Measurements from ENCODE around the gene POLR2A.

DNA sequence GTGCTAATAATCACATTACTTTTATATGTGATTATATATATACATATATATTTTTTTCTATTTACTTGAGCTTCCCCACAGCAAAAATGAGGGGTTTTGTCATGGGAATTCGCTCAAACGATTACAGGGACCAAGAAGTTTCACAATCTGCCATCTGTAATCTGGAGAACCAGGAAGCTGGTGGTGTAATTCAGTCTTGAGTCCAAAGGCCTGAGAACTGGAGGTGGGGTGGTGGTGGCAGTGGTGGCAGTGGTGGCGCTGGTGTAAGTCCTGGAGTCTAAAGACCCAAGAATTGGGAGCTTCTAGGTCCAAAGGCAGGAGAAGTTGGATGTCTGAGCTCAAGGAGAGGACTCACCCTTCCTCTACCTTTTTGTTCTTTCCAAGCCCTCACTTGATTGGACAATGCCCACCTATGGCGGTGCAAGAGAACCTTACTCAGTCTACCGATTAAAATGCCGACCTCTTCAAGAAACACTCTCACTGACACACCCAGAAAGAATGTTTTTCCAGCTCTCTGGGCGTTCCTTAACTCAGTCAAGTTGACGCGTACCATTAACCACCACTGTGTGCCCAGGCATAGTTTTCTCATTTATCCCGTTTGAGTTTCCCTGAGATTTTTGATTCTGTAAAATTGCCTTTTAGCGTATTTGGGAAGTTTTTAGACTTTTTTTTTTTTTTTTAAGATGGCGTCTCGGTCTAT is 31.9 kb downstream of the POLR2A start:
- TF ChIP-seq, protein P1, sequence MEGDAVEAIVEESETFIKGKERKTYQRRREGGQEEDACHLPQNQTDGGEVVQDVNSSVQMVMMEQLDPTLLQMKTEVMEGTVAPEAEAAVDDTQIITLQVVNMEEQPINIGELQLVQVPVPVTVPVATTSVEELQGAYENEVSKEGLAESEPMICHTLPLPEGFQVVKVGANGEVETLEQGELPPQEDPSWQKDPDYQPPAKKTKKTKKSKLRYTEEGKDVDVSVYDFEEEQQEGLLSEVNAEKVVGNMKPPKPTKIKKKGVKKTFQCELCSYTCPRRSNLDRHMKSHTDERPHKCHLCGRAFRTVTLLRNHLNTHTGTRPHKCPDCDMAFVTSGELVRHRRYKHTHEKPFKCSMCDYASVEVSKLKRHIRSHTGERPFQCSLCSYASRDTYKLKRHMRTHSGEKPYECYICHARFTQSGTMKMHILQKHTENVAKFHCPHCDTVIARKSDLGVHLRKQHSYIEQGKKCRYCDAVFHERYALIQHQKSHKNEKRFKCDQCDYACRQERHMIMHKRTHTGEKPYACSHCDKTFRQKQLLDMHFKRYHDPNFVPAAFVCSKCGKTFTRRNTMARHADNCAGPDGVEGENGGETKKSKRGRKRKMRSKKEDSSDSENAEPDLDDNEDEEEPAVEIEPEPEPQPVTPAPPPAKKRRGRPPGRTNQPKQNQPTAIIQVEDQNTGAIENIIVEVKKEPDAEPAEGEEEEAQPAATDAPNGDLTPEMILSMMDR (IDR thresholded peaks at IDR 0.05), result no peak
- TF ChIP-seq POLR2A (IDR thresholded peaks at IDR 0.05), result no peak

Data from body of pancreas (tissue), 4 donors.